Omental fat pad (tissue), 4 donors: Measurements from ENCODE around the gene TLCD3B. TPM values are rescaled to one million over a fixed set of nuclear protein-coding genes. Genes with fewer than 3 reads are reported as not detected.

Source experiments
- ATAC-seq: fragments of 150-250 bp; one replicate; pipeline ENCODE4 v1.9.1; 2016; ENCODE audit warnings: mild to moderate bottlenecking, moderate library complexity; ENCODE audit not compliant: low FRiP score
- DNase-seq: peaks from one replicate; pipeline ENCODE4 v3.0.0-alpha.2; 2019; ENCODE audit warnings: low spot score
- total RNA-seq, 4 donors: library from RNA; depleted of rRNA; stranded (reverse); fragments of >200 nt; gene quantifications; one replicate each; pipeline ENCODE4 v1.1.0, GENCODE V29; 2016
- TF ChIP-seq, protein P1 (sequence below), 3 donors: fragments of 450-650 bp; IDR thresholded peaks; one replicate each; pipeline ENCODE4 v1.5.1; 2016 to 2017; ENCODE audit warnings: antibody characterized with exemption in 3 of 3, mild to moderate bottlenecking in 3 of 3, moderate library complexity in 2 of 3

Gene TLCD3B
- total RNA-seq, 4 donors from 2014 or later, result not detected

DNA sequence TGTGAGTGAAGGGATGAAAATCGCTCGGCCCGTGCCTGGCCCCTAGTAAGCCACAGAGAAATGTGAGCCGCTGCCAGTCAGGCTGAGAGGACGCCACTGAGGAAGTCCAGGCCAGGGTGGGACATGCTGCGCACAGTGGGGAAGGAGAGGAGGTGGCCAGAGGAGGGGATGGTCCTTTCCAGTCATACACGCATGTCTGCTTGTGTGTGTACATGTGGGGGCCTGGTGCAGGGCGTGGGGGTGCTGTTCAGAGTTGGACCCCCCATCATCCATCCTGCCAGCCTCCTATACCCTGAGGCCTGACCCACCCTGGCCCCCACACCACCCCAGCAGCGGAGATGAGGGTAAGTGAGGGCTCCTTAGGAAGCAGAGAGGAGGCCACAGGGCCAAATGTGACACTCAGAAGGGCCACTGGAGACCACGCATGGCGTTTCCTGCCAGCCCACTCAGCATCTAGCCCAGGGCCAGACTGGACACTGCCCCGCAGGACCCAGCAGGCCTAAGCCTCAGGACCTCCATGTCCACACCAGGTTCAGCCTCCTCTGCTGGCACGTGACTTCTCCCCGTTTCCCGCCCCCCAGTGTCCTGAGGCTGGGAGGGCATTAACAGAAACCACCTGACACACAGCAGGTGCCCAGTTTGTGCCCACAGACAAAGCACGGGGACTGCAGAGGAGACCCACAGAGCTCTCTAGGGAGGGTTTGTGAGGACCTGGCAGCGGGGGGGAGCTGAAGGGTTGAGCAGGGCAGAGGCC, 27.2 kb downstream of the TLCD3B start:
- no peak for DNase-seq
- TF ChIP-seq, protein P1, sequence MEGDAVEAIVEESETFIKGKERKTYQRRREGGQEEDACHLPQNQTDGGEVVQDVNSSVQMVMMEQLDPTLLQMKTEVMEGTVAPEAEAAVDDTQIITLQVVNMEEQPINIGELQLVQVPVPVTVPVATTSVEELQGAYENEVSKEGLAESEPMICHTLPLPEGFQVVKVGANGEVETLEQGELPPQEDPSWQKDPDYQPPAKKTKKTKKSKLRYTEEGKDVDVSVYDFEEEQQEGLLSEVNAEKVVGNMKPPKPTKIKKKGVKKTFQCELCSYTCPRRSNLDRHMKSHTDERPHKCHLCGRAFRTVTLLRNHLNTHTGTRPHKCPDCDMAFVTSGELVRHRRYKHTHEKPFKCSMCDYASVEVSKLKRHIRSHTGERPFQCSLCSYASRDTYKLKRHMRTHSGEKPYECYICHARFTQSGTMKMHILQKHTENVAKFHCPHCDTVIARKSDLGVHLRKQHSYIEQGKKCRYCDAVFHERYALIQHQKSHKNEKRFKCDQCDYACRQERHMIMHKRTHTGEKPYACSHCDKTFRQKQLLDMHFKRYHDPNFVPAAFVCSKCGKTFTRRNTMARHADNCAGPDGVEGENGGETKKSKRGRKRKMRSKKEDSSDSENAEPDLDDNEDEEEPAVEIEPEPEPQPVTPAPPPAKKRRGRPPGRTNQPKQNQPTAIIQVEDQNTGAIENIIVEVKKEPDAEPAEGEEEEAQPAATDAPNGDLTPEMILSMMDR (IDR thresholded peaks at IDR 0.05), result no peak
- ATAC-seq, result no peak

GRCh38 chr16:30002614-30003346, 28.3 kb downstream of the TLCD3B start:
- ATAC-seq, result no peak
- TF ChIP-seq, protein P1 (IDR thresholded peaks at IDR 0.05), result no peak
- DNase-seq, result no peak

- TF ChIP-seq, protein P1 (IDR thresholded peaks at IDR 0.05), result no peak
- ATAC-seq (no peak), DNase-seq (no peak)
Observed at GRCh38 chr16:30000735-30001631, 30.1 kb downstream of the TLCD3B start.

GRCh38 chr16:29999605-30000004, 31.5 kb downstream of the TLCD3B start:
- TF ChIP-seq, protein P1 (IDR thresholded peaks at IDR 0.05), result no peak
- ATAC-seq, result no peak
- DNase-seq, result no peak

DNA sequence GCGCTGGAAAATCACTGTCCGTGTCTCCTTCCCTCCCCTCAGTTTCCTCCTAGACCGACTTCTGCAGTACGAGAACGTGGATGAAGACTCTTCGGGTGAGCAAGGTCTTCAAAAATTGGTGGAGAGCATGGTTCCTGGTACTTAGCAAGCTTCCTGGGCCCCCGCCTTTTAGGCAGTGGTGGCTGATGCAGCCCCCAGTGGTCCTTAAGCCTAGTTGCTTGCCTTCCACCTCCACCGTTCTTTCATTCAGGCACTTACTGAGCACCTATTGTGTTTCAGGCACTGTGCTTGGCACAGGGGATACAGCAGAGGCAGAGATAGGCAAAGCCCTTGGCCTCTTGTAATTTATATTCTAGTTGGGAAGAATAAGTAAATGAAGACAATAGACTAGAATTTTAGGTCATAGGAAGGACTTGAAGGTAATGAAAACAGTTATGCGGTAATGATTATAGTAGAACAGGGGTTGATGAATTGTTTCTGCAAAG, 34.3 kb downstream of the TLCD3B start:
- DNase-seq (no peak), ATAC-seq (no peak)
- TF ChIP-seq, protein P1 (IDR thresholded peaks at IDR 0.05), result no peak

DNA sequence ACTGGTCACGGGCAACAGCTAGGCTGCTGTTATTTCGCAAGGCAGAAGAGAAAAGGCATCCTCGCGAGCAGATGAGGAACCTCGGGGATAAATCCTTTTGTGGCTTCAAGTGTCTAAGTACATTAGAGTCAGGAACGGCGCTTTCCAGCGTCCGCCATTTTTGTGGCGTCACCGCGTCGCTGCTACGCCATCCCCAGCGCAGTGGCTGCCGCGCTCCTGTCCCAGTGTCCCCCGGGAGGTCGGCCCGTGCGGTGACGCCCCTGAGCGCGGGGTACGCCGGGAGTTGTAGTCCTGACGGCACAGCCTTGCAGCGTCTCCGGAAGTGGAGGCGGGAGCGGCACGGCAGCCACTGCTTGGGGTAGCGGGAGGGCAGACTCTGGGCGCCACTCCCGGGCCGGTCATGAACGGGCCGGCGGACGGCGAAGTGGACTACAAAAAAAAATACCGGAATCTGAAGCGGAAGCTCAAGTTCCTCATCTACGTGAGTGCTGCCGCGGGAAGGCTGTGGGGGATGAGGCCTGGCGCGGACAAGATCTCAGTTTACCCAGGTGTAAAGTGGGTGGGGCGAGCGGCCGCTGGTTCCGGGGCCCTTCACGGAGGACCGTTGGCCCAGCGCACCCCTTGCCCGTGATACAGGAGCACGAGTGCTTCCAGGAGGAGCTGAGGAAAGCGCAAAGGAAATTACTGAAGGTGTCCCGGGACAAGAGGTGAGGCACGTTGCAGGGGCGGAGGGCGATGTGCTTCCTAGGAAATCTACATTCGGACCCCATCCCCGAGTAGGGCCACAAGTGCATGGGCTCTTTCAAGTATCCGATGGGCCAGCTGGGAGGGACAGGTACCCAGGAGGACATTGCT, 34.9 kb downstream of the TLCD3B start, which contains the start of gene INO80E:
Gene INO80E (plus strand): TSS at position 331 of the 855 bp plus-strand sequence. CDS start 70 bp downstream, at position 401.
- ATAC-seq (peak; percentile 98), DNase-seq (peak; percentile 88)
- TF ChIP-seq, protein P1 (IDR thresholded peaks at IDR 0.05), result no peak
